CD1c-positive myeloid dendritic cell (primary cell): ENCODE measurements around the gene NPL.

Experiments
- DNase-seq: peaks from one replicate; pipeline ENCODE4 v3.0.0-alpha.2; 2016; ENCODE audit errors: extremely low spot score

NPL gene

GRCh38 chr1:182867861-182868260, 78.3 kb downstream of the NPL start:
- DNase-seq = no peak

- DNase-seq = no peak
These were observed 79.7 kb downstream of the NPL start for GRCh38 chr1:182869241-182869666.

GRCh38 chr1:182872881-182873280, 83.3 kb downstream of the NPL start:
- no peak for DNase-seq

GRCh38 chr1:182875889-182876288, 86.3 kb downstream of the NPL start:
- no peak for DNase-seq

- no peak for DNase-seq
These were observed 87.8 kb downstream of the NPL start for GRCh38 chr1:182877331-182877730.

GRCh38 chr1:182877842-182878241, 88.3 kb downstream of the NPL start:
- no peak for DNase-seq
